22Rv1 (cell line): ENCODE measurements around the gene COX7A1.

Experiments
- ZFX ChIP-seq: fragments of 450-650 bp; IDR thresholded peaks from 2 replicates; pipeline ENCODE4 v1.6.1; 2017; ENCODE audit warnings: antibody characterized with exemption, borderline replicate concordance
- TF ChIP-seq, protein P1 (sequence below): fragments of 450-650 bp; IDR thresholded peaks from 2 replicates; pipeline ENCODE4 v1.5.1; 2017; ENCODE audit warnings: mild to moderate bottlenecking

DNA sequence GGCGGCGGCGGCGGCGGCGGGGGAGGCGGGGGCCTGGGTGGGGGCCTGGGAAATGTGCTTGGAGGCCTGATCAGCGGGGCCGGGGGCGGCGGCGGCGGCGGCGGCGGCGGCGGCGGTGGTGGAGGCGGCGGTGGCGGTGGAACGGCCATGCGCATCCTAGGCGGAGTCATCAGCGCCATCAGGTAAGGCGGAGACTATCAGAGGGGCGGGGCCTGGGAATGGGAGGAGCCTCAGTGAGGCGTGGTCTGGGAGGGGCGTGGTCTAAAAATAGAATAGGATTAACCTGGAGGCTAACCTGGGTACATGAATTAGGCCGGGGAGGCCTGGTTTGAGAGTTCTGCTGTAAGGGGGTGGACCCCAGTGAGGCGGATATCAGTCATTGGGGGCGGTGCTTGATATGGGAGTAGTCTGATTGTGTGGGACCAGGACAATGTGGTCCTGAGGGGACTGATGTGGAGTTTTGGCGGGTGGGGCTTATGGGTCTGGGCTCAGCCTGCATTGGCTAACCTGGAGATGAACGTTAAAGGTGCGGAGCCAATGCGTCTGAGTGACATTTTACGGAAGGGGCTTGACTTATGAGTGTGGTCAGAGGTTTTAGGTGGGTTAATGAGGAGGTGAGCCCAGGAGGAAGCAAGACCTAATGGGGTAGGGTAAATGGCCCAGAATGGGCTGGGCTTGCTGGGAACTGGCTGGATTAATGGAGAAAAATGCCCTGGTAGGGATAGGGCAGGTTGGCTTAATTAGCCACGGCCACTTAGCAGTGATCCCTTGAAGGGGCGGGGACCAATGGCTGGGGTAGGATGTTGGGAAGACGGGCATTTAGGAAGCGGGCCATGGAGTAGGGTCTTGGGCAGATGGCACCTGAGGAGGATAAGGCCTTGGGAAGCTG, 11.0 kb downstream of the COX7A1 start:
- TF ChIP-seq, protein P1, sequence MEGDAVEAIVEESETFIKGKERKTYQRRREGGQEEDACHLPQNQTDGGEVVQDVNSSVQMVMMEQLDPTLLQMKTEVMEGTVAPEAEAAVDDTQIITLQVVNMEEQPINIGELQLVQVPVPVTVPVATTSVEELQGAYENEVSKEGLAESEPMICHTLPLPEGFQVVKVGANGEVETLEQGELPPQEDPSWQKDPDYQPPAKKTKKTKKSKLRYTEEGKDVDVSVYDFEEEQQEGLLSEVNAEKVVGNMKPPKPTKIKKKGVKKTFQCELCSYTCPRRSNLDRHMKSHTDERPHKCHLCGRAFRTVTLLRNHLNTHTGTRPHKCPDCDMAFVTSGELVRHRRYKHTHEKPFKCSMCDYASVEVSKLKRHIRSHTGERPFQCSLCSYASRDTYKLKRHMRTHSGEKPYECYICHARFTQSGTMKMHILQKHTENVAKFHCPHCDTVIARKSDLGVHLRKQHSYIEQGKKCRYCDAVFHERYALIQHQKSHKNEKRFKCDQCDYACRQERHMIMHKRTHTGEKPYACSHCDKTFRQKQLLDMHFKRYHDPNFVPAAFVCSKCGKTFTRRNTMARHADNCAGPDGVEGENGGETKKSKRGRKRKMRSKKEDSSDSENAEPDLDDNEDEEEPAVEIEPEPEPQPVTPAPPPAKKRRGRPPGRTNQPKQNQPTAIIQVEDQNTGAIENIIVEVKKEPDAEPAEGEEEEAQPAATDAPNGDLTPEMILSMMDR: no peak
- no peak for TF ChIP-seq ZFX
